ENCODE results near the gene FAM169A.
"Not testable (repeated sequence)": the region's sequence is repeated elsewhere in the genome, so short reads cannot be mapped to it uniquely, and the experiment has no call there.

The FAM169A gene

GRCh38 chr5:74791669-74792068 is 74.5 kb downstream of the FAM169A start:
- not testable (repeated sequence) for DNase-seq

GRCh38 chr5:74787424-74787823 is 78.8 kb downstream of the FAM169A start:
- DNase-seq = no peak

- no peak for DNase-seq
Observed at GRCh38 chr5:74786851-74787250, 79.3 kb downstream of the FAM169A start.

GRCh38 chr5:74778609-74779008 is 87.6 kb downstream of the FAM169A start:
- DNase-seq = no peak

GRCh38 chr5:74772359-74772758 is 93.8 kb downstream of the FAM169A start:
- DNase-seq = no peak

- DNase-seq = peak; percentile 4
Observed at GRCh38 chr5:74767579-74767913, 98.6 kb downstream of the FAM169A start.

- DNase-seq = peak; percentile 92
Observed at GRCh38 chr5:74766849-74767578, 99.2 kb downstream of the FAM169A start, which contains the start of the genes GFM2 and NSA2. Gene GFM2 (minus strand): TSS chr5:74767117. CDS start chr5:74763742, 3,375 bp downstream. Gene NSA2 (plus strand): TSS chr5:74767249. CDS start chr5:74767361, 112 bp downstream.

- DNase-seq = peak; percentile 17
Observed at GRCh38 chr5:74766418-74766848, 99.8 kb downstream of the FAM169A start.

GRCh38 chr5:74765929-74766328 is 100.3 kb downstream of the FAM169A start:
- DNase-seq = no peak

GRCh38 chr5:74765201-74765600 is 101.0 kb downstream of the FAM169A start:
- no peak for DNase-seq

GRCh38 chr5:74763504-74763903 is 102.7 kb downstream of the FAM169A start:
- no peak for DNase-seq

- DNase-seq = no peak
Observed at GRCh38 chr5:74762599-74762998, 103.6 kb downstream of the FAM169A start.

- DNase-seq = no peak
Observed at GRCh38 chr5:74761241-74761640, 104.9 kb downstream of the FAM169A start.

GRCh38 chr5:74748742-74749141 is 117.4 kb downstream of the FAM169A start:
- DNase-seq = not testable (repeated sequence)

- no peak for DNase-seq
Observed at GRCh38 chr5:74738406-74738805, 127.8 kb downstream of the FAM169A start.

- no peak for DNase-seq
Observed at GRCh38 chr5:74736759-74737158, 129.4 kb downstream of the FAM169A start.

Data from CD4-positive, alpha-beta T cell treated with Interleukin-6 for 4 hours (primary cell).